Activated naive CD4-positive, alpha-beta T cell treated with anti-CD3 and anti-CD28 coated beads, Interleukin-2, amount 10 ng/mL, durations not matched to agents 7 days and 5 days (primary cell): ENCODE results near the gene PLPPR5.
"Not testable (repeated sequence)": the region's sequence is repeated elsewhere in the genome, so short reads cannot be mapped to it uniquely, and the experiment has no call there.

ENCODE experiments used
- CTCF ChIA-PET: fragments of 350-600 bp; sonication (Branson Sonifier 250); formaldehyde crosslinking; loops from one replicate; lab custom pipeline; 2021; ENCODE audit warnings: antibody characterized with exemption; lab: Charles Lee
- DNase-seq: peaks from one replicate; pipeline ENCODE4 v3.0.0-alpha.2; 2020
- H3K27ac Mint-ChIP-seq: one replicate; pipeline ENCODE4 v1.8.0; 2021; ENCODE audit warnings: mild to moderate bottlenecking, moderate library complexity, mixed read lengths
- H3K27me3 Mint-ChIP-seq: one replicate; pipeline ENCODE4 v1.8.0; 2021; ENCODE audit warnings: mild to moderate bottlenecking, mixed read lengths
- H3K36me3 Mint-ChIP-seq: one replicate; pipeline ENCODE4 v1.8.0; 2021; ENCODE audit warnings: mixed read lengths
- H3K4me1 Mint-ChIP-seq: one replicate; pipeline ENCODE4 v1.8.0; 2021; ENCODE audit warnings: mixed read lengths
- H3K4me3 Mint-ChIP-seq: one replicate; pipeline ENCODE4 v1.8.0; 2021; ENCODE audit warnings: mild to moderate bottlenecking, moderate library complexity, mixed read lengths
- H3K9me3 Mint-ChIP-seq: one replicate; pipeline ENCODE4 v1.8.0; 2021; ENCODE audit warnings: mixed read lengths

PLPPR5 gene

DNA sequence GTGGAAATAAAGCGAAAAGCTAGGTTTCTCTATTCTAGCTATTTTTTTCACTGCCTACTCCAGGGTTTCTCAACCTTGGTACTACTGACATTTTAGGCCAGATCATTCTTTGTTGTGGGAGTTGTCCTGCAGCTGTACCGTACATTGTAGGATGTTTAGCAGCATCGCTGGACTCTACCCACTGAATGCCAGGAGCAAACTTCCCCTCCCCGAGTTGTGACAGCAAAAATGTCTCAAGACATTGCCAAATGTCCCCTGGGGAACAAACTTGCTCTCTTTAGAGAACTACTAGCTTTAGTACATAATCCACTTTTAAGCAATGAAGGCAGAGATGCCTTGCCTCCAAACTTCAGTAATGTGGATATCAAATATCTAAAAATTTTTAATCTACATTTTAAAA is 122.8 kb downstream of the PLPPR5 start:
- H3K36me3 Mint-ChIP-seq, result peaks cover 3% of the 10 kb centered on the region
- no peaks in the 10 kb centered on the region for H3K4me1 Mint-ChIP-seq
- no peak overlapping the region for H3K4me3 Mint-ChIP-seq
- no peaks in the 10 kb centered on the region for H3K27me3 Mint-ChIP-seq
- CTCF ChIA-PET, result no interaction called here
- no peak overlapping the region for H3K27ac Mint-ChIP-seq
- DNase-seq, result no peak
- peaks cover 16% of the 10 kb centered on the region for H3K9me3 Mint-ChIP-seq

DNA sequence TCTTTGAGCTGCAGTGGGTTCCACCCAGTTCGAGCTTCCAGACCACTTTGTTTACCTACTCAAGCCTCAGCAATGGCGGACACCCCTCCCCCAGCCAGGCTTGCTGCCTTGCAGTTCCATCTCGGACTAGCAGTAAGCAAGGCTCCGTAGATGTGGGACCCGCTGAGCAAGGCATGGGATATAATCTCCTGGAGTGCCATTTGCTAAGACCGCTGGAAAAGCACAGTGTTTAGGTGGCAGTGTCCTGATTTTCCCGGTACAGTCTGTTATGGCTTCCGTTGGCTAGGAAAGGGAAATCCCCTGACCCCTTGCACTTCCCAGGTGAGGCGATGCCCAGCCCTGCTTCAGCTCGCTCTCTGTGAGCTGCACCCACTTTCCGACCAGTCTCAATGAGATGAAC is 123.4 kb downstream of the PLPPR5 start:
- H3K27me3 Mint-ChIP-seq, CTCF ChIA-PET, H3K4me3 Mint-ChIP-seq, H3K4me1 Mint-ChIP-seq, H3K36me3 Mint-ChIP-seq, H3K27ac Mint-ChIP-seq, DNase-seq: not testable (repeated sequence)
- peaks cover 18% of the 10 kb centered on the region for H3K9me3 Mint-ChIP-seq

DNA sequence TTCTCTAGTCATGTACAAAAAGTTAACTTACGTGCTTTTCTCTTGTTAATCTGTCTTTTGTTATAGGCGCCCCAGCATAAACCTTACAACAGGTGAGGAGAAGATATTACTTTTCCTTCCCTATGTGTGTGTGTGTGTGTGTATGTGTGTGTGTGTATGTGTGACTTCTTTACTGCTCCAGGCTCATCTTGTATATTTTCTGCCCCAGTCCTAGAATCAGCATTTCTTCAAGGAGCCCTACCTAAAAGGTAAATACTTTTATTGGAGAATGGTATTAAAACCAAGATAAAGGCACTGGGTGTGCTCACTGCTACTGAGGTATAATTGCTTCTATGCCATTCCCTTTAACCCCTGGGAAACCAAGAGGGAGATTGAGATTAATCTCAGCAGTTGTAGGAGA is 129.8 kb downstream of the PLPPR5 start:
- Mint-ChIP-seq H3K27me3 (no peaks in the 10 kb centered on the region), H3K4me1 (peaks cover 36% of the 10 kb centered on the region), H3K27ac (no peak overlapping the region), H3K4me3 (no peak overlapping the region), H3K9me3 (peaks cover 38% of the 10 kb centered on the region), H3K36me3 (peaks cover 22% of the 10 kb centered on the region)
- CTCF ChIA-PET, result no interaction called here
- no peak for DNase-seq

DNA sequence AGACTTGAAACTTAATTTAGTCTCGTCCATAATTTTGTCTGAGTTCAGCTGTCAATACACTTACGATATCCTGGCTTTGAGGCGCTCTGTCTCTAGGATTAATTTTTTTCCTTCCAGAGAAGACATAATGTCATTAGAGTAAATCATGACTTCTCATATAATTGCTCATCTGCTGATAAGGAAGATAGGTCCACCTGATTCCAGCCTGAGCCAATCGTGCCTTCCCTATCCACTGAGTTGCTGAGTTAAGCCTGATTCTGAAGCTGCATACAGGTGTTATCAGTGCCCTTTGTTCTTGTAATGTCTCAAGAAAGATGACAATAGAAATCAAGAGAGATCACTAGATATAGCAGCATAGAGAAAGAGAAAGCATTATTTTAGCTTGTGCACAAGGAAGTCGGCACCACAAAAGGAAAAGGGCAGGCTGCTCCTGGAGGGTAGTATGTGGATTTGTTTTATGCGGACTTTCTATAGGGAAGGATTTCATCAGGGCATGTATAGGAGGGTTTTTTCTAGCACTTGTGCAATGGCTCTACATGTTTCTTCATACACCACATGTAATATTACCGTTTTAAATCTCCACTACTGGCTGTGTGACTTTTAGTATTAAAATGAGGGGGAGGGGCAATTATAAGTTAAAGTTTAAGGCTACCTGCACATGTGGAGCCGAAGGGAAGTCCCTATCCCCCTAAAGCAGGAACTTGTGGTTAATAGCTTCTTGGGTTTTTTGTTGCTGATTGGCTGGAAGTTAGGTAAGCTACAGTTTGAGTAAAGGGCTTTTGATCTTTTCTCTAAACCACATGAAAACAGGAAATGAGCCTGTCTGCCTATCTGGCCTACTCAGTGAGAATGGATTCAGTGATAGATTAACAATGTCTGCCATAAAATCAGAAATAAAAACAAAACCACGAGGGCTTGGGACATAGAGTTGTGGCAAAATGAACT is 133.4 kb downstream of the PLPPR5 start:
- peaks cover 36% of the 10 kb centered on the region for H3K4me1 Mint-ChIP-seq
- peak overlapping the region; percentile 65 for H3K4me3 Mint-ChIP-seq
- peak overlapping the region; percentile 98 for H3K27ac Mint-ChIP-seq
- no peaks in the 10 kb centered on the region for H3K27me3 Mint-ChIP-seq
- H3K9me3 Mint-ChIP-seq, result peaks cover 39% of the 10 kb centered on the region
- CTCF ChIA-PET, result interaction anchor here (0.9 to 1.6 kb wide), 3 partner anchors 74 to 145 kb away, joined by 3 to 4 read pairs (median 3); no protein-coding TSS in a partner anchor
- DNase-seq, result peak; percentile 61
- H3K36me3 Mint-ChIP-seq, result peaks cover 29% of the 10 kb centered on the region

DNA sequence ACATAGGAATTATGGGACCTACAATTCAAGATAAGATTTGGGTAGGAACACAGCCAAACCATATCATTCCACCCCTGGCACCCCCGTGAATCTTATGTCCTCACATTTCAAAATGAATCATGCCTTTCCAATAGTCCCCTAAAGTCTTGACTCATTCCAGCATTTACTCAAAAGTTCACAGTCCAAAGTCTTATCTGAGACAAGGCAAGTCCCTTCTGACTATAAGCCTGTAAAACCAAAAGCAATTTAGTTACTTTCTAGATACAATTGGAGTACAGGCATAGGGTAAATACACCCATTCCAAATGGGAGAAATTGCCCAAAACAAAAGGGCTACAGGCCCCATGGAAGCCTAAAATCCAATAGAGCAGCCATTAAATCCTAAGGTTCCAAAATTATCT is 138.9 kb downstream of the PLPPR5 start:
- no peak for DNase-seq
- H3K4me1 Mint-ChIP-seq, result peaks cover 8% of the 10 kb centered on the region
- peaks cover 12% of the 10 kb centered on the region for H3K36me3 Mint-ChIP-seq
- H3K9me3 Mint-ChIP-seq, result peaks cover 20% of the 10 kb centered on the region
- CTCF ChIA-PET, result no interaction called here
- H3K27ac Mint-ChIP-seq, result no peak overlapping the region
- H3K27me3 Mint-ChIP-seq, result no peaks in the 10 kb centered on the region
- H3K4me3 Mint-ChIP-seq, result no peak overlapping the region

DNA sequence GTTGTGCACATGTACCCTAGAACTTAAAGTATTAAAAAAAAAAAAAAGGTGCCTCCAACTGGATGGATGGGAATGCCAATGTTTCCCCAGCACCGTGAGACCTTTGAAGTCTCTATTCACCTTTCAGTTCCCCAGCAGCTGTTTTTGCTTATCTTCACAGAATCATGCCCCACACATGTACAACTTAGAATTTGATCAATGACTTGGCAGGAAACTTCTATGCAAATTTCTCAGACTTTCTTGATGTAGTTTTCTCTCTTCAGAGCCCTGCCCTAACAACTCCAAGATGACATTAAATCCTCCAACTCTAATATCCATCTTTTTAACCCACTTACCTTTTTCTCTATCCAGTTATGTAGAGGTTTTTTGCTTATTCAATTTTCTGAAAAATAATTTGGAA is 144.3 kb downstream of the PLPPR5 start:
- Mint-ChIP-seq H3K4me1 (peaks cover 2% of the 10 kb centered on the region), H3K4me3 (no peak overlapping the region), H3K36me3 (peaks cover 1% of the 10 kb centered on the region), H3K27ac (no peak overlapping the region), H3K9me3 (peaks cover 4% of the 10 kb centered on the region), H3K27me3 (no peaks in the 10 kb centered on the region)
- CTCF ChIA-PET, result no interaction called here
- no peak for DNase-seq

DNA sequence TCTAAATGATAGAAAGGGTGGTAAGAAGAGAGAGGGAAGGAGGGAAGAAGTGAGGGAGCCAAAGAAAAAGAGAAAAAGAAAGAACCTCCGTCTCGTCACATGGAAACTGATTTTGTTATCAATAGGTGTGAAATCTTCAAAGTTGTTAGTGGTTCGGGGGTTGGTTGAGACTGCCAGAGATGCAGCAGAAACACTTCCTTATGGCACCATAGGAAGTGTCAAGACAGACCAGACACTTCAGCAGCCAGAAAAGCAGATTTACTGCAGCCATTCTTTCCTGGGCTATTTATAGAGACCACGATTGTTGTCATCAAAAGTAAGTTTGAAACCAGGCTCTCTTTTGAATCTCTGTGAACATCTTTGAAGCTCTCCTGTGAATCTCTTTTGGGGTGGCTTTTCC is 150.5 kb downstream of the PLPPR5 start:
- H3K27ac Mint-ChIP-seq, result peak overlapping the region; percentile 37
- H3K27me3 Mint-ChIP-seq, result no peaks in the 10 kb centered on the region
- H3K9me3 Mint-ChIP-seq, result no peaks in the 10 kb centered on the region
- no peak overlapping the region for H3K4me3 Mint-ChIP-seq
- CTCF ChIA-PET, result no interaction called here
- DNase-seq, result no peak
- peaks cover 2% of the 10 kb centered on the region for H3K36me3 Mint-ChIP-seq
- H3K4me1 Mint-ChIP-seq, result peaks cover 13% of the 10 kb centered on the region

DNA sequence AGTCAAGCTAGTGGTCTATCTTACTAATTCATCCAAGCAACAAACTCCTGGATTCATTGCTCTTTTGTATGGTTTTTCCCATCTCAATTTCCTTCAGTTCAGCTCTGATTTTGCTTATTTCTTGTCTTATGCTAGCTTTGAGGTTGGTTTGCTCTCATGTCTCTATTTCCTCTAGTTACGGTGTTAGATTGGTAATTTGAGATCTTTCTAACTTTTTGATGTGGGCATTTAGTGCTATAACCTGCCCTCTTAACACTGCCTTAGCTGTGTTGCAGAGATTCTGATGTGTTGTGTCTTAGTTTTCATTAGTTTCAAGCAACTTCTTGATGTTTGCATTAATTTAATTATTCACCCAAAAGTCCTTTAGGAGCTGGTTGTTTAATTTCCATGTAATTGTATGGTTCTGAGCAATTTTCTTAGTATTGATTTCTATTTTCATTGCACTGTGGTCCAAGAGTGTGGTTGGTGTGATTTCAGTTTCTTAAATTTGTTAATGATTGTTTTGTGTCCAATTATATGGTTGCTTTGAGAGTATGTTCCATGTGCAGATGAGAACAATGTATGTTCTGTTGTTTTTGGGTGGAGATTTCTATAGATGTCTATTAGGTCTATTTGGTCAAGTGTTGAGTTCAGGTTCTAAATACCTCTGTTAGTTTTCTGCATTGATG is 154.6 kb downstream of the PLPPR5 start:
- CTCF ChIA-PET, result no interaction called here
- H3K4me3 Mint-ChIP-seq, result no peak overlapping the region

DNA sequence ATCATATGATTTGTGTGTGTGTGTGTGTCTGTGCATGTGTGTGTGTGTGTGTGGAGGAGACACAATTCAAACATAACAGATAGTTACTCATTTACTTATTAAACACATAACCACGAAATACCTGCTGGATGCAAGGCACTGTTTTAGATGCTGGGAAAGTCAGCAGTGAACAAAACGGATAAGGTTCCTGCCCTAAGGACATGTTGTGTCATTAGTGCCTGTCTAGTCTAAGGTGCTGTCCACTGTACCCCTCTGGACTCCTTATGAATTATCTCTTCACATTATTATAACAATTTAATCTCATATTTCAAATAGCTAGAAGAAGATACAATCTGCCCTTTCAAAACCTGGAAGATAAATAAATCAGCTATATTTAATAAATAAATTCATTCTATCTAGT is 162.4 kb downstream of the PLPPR5 start:
- no peaks in the 10 kb centered on the region for H3K27me3 Mint-ChIP-seq
- H3K9me3 Mint-ChIP-seq, result peaks cover 5% of the 10 kb centered on the region
- no peaks in the 10 kb centered on the region for H3K36me3 Mint-ChIP-seq
- no peak for DNase-seq
- no peak overlapping the region for H3K27ac Mint-ChIP-seq
- peaks cover 10% of the 10 kb centered on the region for H3K4me1 Mint-ChIP-seq
- CTCF ChIA-PET, result no interaction called here
- no peak overlapping the region for H3K4me3 Mint-ChIP-seq

More for the DNA sequence above, 154.6 kb downstream of the PLPPR5 start:
- peaks cover 2% of the 10 kb centered on the region for H3K9me3 Mint-ChIP-seq
- peaks cover 13% of the 10 kb centered on the region for H3K4me1 Mint-ChIP-seq
- peaks cover 2% of the 10 kb centered on the region for H3K36me3 Mint-ChIP-seq
- H3K27me3 Mint-ChIP-seq, result no peaks in the 10 kb centered on the region
- DNase-seq, result no peak
- no peak overlapping the region for H3K27ac Mint-ChIP-seq
